IPS-18a (cell line): ENCODE results near the gene PCDHGA11.

Experiments used
- H3K27ac ChIP-seq: one replicate; pipeline ENCODE4 v1.5.1; 2013; ENCODE audit warnings: low read length
- H3K27me3 ChIP-seq: one replicate; pipeline ENCODE4 v1.6.1; 2013; ENCODE audit warnings: mild to moderate bottlenecking, low read length; ENCODE audit not compliant: control insufficient read depth, insufficient read depth
- H3K36me3 ChIP-seq: one replicate; pipeline ENCODE4 v1.6.1; 2013; ENCODE audit warnings: low read depth, low read length; ENCODE audit not compliant: control insufficient read depth
- H3K4me1 ChIP-seq: one replicate; pipeline ENCODE4 v1.6.1; 2013; ENCODE audit warnings: low read depth, low read length; ENCODE audit not compliant: control insufficient read depth
- H3K4me3 ChIP-seq: one replicate; pipeline ENCODE4 v1.5.1; 2013; ENCODE audit warnings: low read length
- H3K9ac ChIP-seq: one replicate; pipeline ENCODE4 v1.6.1; 2013; ENCODE audit warnings: mild to moderate bottlenecking, low read length, moderate library complexity
- H3K9me3 ChIP-seq: one replicate; pipeline ENCODE4 v1.6.1; 2013; ENCODE audit warnings: low read depth, low read length; ENCODE audit not compliant: control insufficient read depth

The PCDHGA11 gene

GRCh38 chr5:141465351-141465750, 44.5 kb downstream of the PCDHGA11 start:
- Histone ChIP-seq H3K4me3 (no peak overlapping the region), H3K27ac (no peak overlapping the region)

More at GRCh38 chr5:141465351-141465750, 44.5 kb downstream of the PCDHGA11 start:
- no peaks in the 10 kb centered on the region for H3K27me3 ChIP-seq
- no peaks in the 10 kb centered on the region for H3K36me3 ChIP-seq
- no peak overlapping the region for H3K9ac ChIP-seq
- H3K4me1 ChIP-seq = no peaks in the 10 kb centered on the region
- H3K9me3 ChIP-seq = no peaks in the 10 kb centered on the region
